Activated CD8-positive, alpha-beta memory T cell treated with anti-CD3 and anti-CD28 coated beads for 36 hours (primary cell): ENCODE measurements around the gene SLC43A3. TPM values are rescaled to one million over a fixed set of nuclear protein-coding genes. Genes with fewer than 3 reads are reported as not detected.
"Not testable (repeated sequence)": the region's sequence is repeated elsewhere in the genome, so short reads cannot be mapped to it uniquely, and the experiment has no call there.

Experiments
- CTCF ChIA-PET: fragments of 350-600 bp; sonication (Branson Sonifier 250); formaldehyde crosslinking; loops from one replicate; lab custom pipeline; 2021; ENCODE audit warnings: antibody characterized with exemption; lab: Charles Lee
- POLR2A ChIA-PET: fragments of 350-600 bp; sonication (Branson Sonifier 250); formaldehyde crosslinking; loops from one replicate; lab custom pipeline; 2021; ENCODE audit warnings: antibody characterized with exemption; lab: Charles Lee
- total RNA-seq, 2 experiments: library from RNA; stranded (reverse); gene quantifications; one replicate each; pipeline ENCODE4 v1.2.3, GENCODE V29; 2021

SLC43A3 gene
- total RNA-seq, 2 experiments from 2014 or later: 444 to 465 TPM

- CTCF ChIA-PET: no interaction called here
- POLR2A ChIA-PET: no interaction called here
Measured at GRCh38 chr11:57380975-57381374, 45.9 kb downstream of the SLC43A3 start, which contains the start of gene PRG3. Gene PRG3 (minus strand): TSS chr11:57381150. CDS start chr11:57380708, 442 bp downstream.

- ChIA-PET POLR2A (no interaction called here), CTCF (no interaction called here)
Measured at GRCh38 chr11:57379732-57380131, 47.2 kb downstream of the SLC43A3 start.

GRCh38 chr11:57378186-57378585 is 48.7 kb downstream of the SLC43A3 start:
- ChIA-PET POLR2A (no interaction called here), CTCF (no interaction called here)

GRCh38 chr11:57377107-57377506 is 49.8 kb downstream of the SLC43A3 start:
- ChIA-PET CTCF (no interaction called here), POLR2A (no interaction called here)

- ChIA-PET POLR2A (no interaction called here), CTCF (no interaction called here)
Measured at GRCh38 chr11:57376095-57377090, 50.5 kb downstream of the SLC43A3 start.

- CTCF ChIA-PET: no interaction called here
Measured at GRCh38 chr11:57375490-57375889, 51.4 kb downstream of the SLC43A3 start.

GRCh38 chr11:57374966-57375365 is 52.0 kb downstream of the SLC43A3 start:
- POLR2A ChIA-PET: no interaction called here
- CTCF ChIA-PET: no interaction called here

More at GRCh38 chr11:57375490-57375889, 51.4 kb downstream of the SLC43A3 start:
- POLR2A ChIA-PET: no interaction called here

GRCh38 chr11:57373146-57373545 is 53.8 kb downstream of the SLC43A3 start:
- CTCF ChIA-PET: no interaction called here
- POLR2A ChIA-PET: no interaction called here

- CTCF ChIA-PET: no interaction called here
Measured at GRCh38 chr11:57370941-57371340, 56.0 kb downstream of the SLC43A3 start.

GRCh38 chr11:57370251-57370650 is 56.7 kb downstream of the SLC43A3 start:
- CTCF ChIA-PET: no interaction called here
- POLR2A ChIA-PET: no interaction called here

More at GRCh38 chr11:57370941-57371340, 56.0 kb downstream of the SLC43A3 start:
- POLR2A ChIA-PET: no interaction called here

- ChIA-PET POLR2A (no interaction called here), CTCF (interaction anchor here (1.7 kb wide), 1 partner anchor 88 kb away, joined by 4 read pairs; no protein-coding TSS in a partner anchor)
Measured at GRCh38 chr11:57368845-57369232, 58.1 kb downstream of the SLC43A3 start.

- ChIA-PET CTCF (interaction anchor here (1.7 kb wide), 1 partner anchor 89 kb away, joined by 4 read pairs; no protein-coding TSS in a partner anchor), POLR2A (no interaction called here)
Measured at GRCh38 chr11:57368106-57368844, 58.6 kb downstream of the SLC43A3 start.

- ChIA-PET POLR2A (no interaction called here), CTCF (no interaction called here)
Measured at GRCh38 chr11:57364851-57365660, 61.9 kb downstream of the SLC43A3 start.

GRCh38 chr11:57363131-57364080 is 63.5 kb downstream of the SLC43A3 start:
- ChIA-PET POLR2A (no interaction called here), CTCF (interaction anchor here (0.8 kb wide), 1 partner anchor 18 kb away, joined by 3 read pairs; no protein-coding TSS in a partner anchor)

- ChIA-PET POLR2A (no interaction called here), CTCF (interaction anchor here (1.9 kb wide), 1 partner anchor 97 kb away, joined by 4 read pairs; no protein-coding TSS in a partner anchor)
Measured at GRCh38 chr11:57361926-57362325, 65.0 kb downstream of the SLC43A3 start.

GRCh38 chr11:57361420-57361819 is 65.5 kb downstream of the SLC43A3 start:
- POLR2A ChIA-PET: not testable (repeated sequence)
- CTCF ChIA-PET: interaction anchor here (1.9 kb wide), 1 partner anchor 97 kb away, joined by 4 read pairs; no protein-coding TSS in a partner anchor

GRCh38 chr11:57360991-57361390 is 65.9 kb downstream of the SLC43A3 start:
- POLR2A ChIA-PET: no interaction called here
- CTCF ChIA-PET: interaction anchor here (1.9 kb wide), 1 partner anchor 98 kb away, joined by 4 read pairs; no protein-coding TSS in a partner anchor
